ENCODE measurements around the gene SPPL2A.

The SPPL2A gene, protein sequence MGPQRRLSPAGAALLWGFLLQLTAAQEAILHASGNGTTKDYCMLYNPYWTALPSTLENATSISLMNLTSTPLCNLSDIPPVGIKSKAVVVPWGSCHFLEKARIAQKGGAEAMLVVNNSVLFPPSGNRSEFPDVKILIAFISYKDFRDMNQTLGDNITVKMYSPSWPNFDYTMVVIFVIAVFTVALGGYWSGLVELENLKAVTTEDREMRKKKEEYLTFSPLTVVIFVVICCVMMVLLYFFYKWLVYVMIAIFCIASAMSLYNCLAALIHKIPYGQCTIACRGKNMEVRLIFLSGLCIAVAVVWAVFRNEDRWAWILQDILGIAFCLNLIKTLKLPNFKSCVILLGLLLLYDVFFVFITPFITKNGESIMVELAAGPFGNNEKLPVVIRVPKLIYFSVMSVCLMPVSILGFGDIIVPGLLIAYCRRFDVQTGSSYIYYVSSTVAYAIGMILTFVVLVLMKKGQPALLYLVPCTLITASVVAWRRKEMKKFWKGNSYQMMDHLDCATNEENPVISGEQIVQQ

DNA sequence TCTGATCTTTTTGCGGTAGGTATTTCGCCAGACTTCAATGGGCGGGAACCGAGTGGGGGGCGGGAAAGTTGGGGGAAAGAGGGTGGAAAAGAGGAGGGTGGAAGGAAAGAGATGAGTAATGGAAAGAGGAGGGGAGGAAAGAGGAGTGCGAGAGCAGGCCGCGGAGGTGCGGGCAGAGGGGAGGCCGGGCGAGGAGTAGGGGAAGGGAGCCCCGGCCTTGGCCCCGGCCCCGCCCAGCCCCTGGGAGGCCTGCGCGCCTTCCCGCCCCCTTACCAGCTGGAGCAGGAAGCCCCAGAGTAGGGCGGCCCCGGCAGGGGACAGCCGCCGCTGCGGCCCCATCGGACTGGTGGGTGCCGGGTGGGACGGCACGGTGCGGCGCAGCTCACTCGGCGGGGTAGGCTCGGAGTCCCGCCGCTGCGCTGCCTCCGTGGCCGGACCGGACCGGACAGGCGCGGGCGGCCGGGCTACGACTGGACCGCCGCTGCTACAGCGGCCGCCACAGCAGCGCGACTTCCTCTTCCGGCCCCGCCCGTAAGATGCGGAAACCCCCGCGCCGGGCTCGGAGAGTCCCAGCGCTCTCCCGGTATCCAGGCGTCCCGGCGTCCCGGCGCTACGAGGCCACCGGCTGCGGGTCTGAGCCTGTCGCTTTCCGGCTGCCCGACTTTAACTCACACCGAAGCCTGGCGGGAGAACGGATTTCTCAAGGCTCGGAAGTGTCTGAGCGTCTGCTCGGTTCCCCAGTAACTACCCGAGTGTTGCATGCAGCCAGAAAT is at the start of gene SPPL2A:
TSS of gene SPPL2A (minus strand) at position 512 of the 773 bp plus-strand sequence. CDS start at position 339, 173 bp downstream.
- H3K4me2 ChIP-seq (ENCODE audit: insufficient read depth, low read length) = peak within 1 kb of the TSS; percentile 80
- H3K4me3 ChIP-seq (ENCODE audit: low read depth in 1 of 2, low read length in 2 of 2) = peak within 1 kb of the TSS; percentile 59 to 78
- H4K20me1 ChIP-seq (ENCODE audit: insufficient read depth, low read length) = no peaks in the 10 kb centered on the region
- no peaks in the 10 kb centered on the region for H3K36me3 ChIP-seq (ENCODE audit: insufficient read depth, low read length)
- peak within 1 kb of the TSS; percentile 81 for H3K27ac ChIP-seq (ENCODE audit: low read length)
- peak within 1 kb of the TSS; percentile 98 for H2AFZ ChIP-seq (ENCODE audit: low read depth, low read length)
- H3K27me3 ChIP-seq (ENCODE audit: insufficient read depth, low read length, poor library complexity) = no peaks in the 10 kb centered on the region
- peak within 1 kb of the TSS; percentile 65 for H3K9ac ChIP-seq (ENCODE audit: low read depth, low read length)
- peak; percentile 97 for ATAC-seq (ENCODE audit: insufficient read depth, low read depth)
- peaks cover 41% of the 10 kb centered on the region for H3K79me2 ChIP-seq (ENCODE audit: insufficient read depth, low read length)
- peak; percentile 87 for DNase-seq
- H3K4me1 ChIP-seq (ENCODE audit: insufficient read depth, low read length) = peaks cover 22% of the 10 kb centered on the region
- H3K9me3 ChIP-seq (ENCODE audit: insufficient read depth, low read length, severe bottlenecking) = no peaks in the 10 kb centered on the region
- no peak for TF ChIP-seq EZH2 (IDR thresholded peaks at IDR 0.05; ENCODE audit: borderline replicate concordance, low read depth, low read length, severe bottlenecking)
- TF ChIP-seq, protein P1, sequence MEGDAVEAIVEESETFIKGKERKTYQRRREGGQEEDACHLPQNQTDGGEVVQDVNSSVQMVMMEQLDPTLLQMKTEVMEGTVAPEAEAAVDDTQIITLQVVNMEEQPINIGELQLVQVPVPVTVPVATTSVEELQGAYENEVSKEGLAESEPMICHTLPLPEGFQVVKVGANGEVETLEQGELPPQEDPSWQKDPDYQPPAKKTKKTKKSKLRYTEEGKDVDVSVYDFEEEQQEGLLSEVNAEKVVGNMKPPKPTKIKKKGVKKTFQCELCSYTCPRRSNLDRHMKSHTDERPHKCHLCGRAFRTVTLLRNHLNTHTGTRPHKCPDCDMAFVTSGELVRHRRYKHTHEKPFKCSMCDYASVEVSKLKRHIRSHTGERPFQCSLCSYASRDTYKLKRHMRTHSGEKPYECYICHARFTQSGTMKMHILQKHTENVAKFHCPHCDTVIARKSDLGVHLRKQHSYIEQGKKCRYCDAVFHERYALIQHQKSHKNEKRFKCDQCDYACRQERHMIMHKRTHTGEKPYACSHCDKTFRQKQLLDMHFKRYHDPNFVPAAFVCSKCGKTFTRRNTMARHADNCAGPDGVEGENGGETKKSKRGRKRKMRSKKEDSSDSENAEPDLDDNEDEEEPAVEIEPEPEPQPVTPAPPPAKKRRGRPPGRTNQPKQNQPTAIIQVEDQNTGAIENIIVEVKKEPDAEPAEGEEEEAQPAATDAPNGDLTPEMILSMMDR (IDR thresholded peaks at IDR 0.05; ENCODE audit: borderline replicate concordance, extremely low read depth, low read length, poor library complexity, severe bottlenecking) = no peak

DNA sequence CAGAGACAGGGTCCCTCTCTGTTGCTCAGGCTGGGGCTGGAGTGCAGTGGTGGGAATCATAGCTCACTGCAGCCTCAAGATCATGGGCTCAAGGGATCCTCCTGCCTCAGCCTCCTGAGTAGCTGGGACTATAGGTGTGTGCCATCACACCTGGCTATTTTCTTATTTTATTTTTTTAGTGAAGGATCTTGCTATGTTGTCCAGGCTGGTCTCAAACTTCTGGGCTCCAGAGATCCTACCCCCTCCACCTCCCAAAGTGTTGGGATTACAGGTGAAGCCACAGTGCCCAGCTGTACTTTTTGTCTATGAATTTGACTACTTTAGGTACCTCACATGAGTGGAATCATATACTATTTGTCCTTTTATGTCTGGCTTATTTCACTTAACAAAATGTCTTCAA is 49.1 kb upstream of the SPPL2A start:
- Histone ChIP-seq H3K4me1 (ENCODE audit: insufficient read depth, low read length) (no peaks in the 10 kb centered on the region), H4K20me1 (ENCODE audit: insufficient read depth, low read length) (no peaks in the 10 kb centered on the region), H3K4me2 (ENCODE audit: insufficient read depth, low read length) (no peak overlapping the region), H3K36me3 (ENCODE audit: insufficient read depth, low read length) (no peaks in the 10 kb centered on the region), H3K27ac (ENCODE audit: low read length) (no peak overlapping the region), H3K4me3 (ENCODE audit: low read depth in 1 of 2, low read length in 2 of 2) (no peak overlapping the region), H3K9ac (ENCODE audit: low read depth, low read length) (no peak overlapping the region), H3K27me3 (ENCODE audit: insufficient read depth, low read length, poor library complexity) (peaks cover 5% of the 10 kb centered on the region), H3K79me2 (ENCODE audit: insufficient read depth, low read length) (no peaks in the 10 kb centered on the region), H3K9me3 (ENCODE audit: insufficient read depth, low read length, severe bottlenecking) (no peaks in the 10 kb centered on the region), H2AFZ (ENCODE audit: low read depth, low read length) (no peak overlapping the region)
- no peak for TF ChIP-seq EZH2 (IDR thresholded peaks at IDR 0.05; ENCODE audit: borderline replicate concordance, low read depth, low read length, severe bottlenecking)
- TF ChIP-seq, protein P1 (IDR thresholded peaks at IDR 0.05; ENCODE audit: borderline replicate concordance, extremely low read depth, low read length, poor library complexity, severe bottlenecking) = no peak
- ATAC-seq (ENCODE audit: insufficient read depth, low read depth) = no peak
- no peak for DNase-seq

DNA sequence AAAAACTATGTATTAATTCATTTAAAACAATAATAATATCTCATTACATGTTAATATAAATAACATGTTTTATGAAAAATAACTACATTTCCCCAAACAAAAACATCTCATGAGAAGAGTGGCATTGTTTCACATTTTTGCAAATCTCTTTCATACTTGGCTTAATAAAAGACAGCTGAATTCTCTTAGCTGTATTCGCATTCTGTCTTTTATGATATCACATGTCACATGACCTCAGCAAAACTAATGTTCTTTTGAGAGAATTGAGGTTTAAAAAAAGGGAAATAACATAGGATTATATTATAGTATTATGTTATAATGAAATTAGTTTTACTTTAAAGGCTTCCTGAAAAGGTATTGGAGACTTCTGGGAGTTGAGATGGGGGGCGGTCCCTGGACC is 48.4 kb upstream of the SPPL2A start:
- no peaks in the 10 kb centered on the region for H3K79me2 ChIP-seq (ENCODE audit: insufficient read depth, low read length)

More for the DNA sequence above, 48.4 kb upstream of the SPPL2A start:
- no peak overlapping the region for H3K4me2 ChIP-seq (ENCODE audit: insufficient read depth, low read length)
- DNase-seq = no peak
- ATAC-seq (ENCODE audit: insufficient read depth, low read depth) = no peak
- H3K27ac ChIP-seq (ENCODE audit: low read length) = no peak overlapping the region
- no peaks in the 10 kb centered on the region for H3K36me3 ChIP-seq (ENCODE audit: insufficient read depth, low read length)
- H3K4me1 ChIP-seq (ENCODE audit: insufficient read depth, low read length) = no peaks in the 10 kb centered on the region
- H3K27me3 ChIP-seq (ENCODE audit: insufficient read depth, low read length, poor library complexity) = peaks cover 5% of the 10 kb centered on the region
- H3K4me3 ChIP-seq (ENCODE audit: low read depth in 1 of 2, low read length in 2 of 2) = no peak overlapping the region
- no peak overlapping the region for H2AFZ ChIP-seq (ENCODE audit: low read depth, low read length)
- no peak overlapping the region for H3K9ac ChIP-seq (ENCODE audit: low read depth, low read length)
- no peaks in the 10 kb centered on the region for H3K9me3 ChIP-seq (ENCODE audit: insufficient read depth, low read length, severe bottlenecking)
- H4K20me1 ChIP-seq (ENCODE audit: insufficient read depth, low read length) = no peaks in the 10 kb centered on the region
- no peak for TF ChIP-seq EZH2 (IDR thresholded peaks at IDR 0.05; ENCODE audit: borderline replicate concordance, low read depth, low read length, severe bottlenecking)
- TF ChIP-seq, protein P1 (IDR thresholded peaks at IDR 0.05; ENCODE audit: borderline replicate concordance, extremely low read depth, low read length, poor library complexity, severe bottlenecking) = no peak

Measured in DND-41 (cell line).